ENCODE results near the gene HMGXB4.

Gene HMGXB4

GRCh38 chr22:35311551-35311999 is 54.3 kb downstream of the HMGXB4 start:
- no peak for DNase-seq

GRCh38 chr22:35312198-35313059 is 55.1 kb downstream of the HMGXB4 start:
- no peak for DNase-seq

DNA sequence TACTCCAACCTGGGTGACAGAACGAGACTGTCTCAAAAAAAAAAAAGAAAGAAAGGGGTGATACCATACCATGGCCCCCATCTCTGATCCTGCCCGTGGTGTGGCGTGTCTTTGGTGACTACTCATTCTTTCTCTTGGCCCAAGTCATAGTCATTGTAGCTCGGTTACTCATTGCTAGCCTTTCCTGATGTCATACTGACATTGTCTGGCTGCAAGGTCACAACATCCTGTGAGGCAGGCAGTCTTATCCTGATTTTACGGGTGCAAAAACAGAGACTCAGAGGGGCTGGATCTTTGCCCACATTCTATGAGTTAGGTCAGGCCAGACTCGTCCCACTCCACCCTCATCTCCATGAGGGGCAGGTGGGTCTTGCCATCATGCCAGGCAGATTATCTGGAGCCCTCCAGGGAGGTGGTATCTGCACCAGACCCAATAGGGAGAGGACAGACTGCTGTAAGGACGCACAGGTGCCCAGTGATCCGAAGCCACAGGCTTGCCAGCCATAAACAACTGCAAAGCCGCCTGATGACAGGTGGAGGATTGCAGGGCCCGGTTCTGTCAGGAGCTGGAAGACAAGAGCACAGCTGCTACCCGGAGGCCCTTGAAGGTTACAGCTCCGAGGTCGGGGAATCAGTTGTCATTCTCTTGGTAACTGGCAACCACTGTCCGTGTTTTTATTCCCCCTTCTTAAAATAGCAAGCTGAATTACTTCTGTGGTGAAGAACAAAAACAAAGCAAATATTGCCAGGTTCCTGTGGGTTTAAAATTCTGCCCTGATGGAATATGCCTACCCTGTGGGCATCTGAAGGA is 56.2 kb downstream of the HMGXB4 start:
- DNase-seq: peak; percentile 71

- DNase-seq: no peak
Observed at GRCh38 chr22:35314161-35314942, 57.1 kb downstream of the HMGXB4 start.

DNA sequence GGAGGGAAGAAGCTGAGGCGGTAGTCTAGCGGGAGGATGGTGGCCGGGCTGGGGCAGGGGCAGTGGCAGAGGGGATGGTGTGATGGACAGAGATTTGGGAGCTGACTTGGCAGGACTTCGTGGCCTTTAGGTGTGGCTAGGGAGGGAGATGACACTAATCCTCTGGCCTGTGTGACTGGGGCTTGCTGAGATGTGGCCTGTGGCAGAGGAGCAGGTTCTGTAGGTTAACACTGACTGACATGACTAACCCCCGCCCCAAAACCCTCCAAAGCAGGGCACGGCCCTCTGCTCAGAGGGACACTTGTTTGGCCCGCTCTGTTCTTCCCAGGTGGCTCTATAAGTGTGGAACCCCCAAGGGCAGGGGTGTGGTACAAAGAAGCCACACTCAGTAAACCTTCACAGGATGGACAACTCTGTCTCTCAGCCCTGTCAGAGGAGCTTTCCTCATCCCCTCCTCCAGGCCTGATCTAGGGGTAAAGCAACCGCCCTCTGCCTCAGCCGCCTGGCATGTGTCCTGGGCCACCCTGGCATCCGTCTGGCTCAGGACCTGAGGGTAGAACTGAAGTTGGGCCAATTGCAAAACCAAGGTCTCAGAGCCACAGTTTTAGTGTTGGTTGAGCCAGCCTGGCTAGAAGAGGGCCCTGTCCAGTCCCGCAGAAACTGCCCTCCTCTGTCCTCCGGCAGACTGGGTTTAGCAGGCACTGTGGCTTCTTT is 58.0 kb downstream of the HMGXB4 start:
- DNase-seq: no peak

- peak; percentile 71 for DNase-seq
Observed at GRCh38 chr22:35315855-35316745, 58.8 kb downstream of the HMGXB4 start.

DNA sequence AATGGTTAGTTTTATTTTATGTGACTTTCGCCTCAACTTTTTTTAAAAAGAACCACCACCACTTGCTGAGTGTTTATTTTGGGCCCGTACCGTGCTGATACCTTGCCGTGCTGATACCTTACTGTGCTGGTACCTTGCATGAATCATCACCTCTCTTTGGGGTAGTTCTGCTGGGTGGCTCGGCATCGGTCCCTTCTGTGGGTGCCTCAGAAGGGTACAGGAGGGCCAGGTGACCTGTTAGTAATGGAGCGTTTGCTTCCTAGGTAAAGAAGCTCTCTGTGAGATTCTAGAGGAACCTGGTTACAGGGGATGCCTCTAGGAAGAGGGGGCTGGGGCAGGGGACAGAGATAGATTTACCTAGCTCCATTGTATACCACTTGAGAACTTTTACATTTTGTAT is 59.5 kb downstream of the HMGXB4 start:
- DNase-seq: no peak

GRCh38 chr22:35317680-35318290 is 60.5 kb downstream of the HMGXB4 start:
- DNase-seq: no peak

DNA sequence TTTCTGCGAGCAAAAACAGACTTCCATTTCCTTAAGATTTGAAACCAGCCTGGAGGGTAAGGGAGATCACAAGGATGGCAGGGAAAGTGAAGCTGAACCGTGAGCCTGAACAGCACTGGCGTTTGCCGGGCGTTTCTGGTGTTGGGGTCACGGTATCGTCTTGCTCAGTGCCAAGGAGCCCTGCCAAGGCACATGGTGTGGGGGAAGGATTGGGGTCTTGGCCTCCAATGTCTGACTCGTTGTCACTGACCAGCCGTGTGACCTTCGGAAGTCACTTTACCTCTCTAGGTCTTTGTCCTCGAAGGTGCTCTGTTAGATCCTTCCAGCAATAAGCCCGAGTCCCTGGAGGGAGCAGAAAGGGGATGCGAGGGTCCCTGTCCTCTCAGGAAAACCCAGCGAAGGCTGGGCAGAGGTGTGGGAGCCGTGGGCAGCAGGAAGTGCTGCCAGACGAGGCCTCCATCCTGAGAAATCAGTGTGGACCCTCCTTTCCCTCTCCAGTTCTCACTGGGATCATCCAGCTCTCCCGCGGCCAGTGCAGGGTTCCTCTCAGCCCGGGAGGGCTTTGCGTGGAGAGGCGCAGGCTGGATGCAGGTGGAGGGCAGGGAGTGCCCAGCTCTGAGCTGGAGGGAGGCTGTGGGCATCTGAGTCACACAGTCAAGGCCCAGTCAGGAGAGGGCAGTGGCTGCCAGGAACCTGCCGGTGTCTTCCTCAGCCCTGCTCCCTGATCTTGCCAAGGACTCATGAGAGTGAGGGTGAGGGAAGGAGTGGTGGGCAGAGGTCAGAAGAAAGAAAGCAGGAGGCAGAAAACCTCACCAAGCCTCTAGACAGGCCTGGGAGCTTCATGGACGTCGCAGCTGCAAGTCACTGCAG is 61.3 kb downstream of the HMGXB4 start:
- no peak for DNase-seq

DNA sequence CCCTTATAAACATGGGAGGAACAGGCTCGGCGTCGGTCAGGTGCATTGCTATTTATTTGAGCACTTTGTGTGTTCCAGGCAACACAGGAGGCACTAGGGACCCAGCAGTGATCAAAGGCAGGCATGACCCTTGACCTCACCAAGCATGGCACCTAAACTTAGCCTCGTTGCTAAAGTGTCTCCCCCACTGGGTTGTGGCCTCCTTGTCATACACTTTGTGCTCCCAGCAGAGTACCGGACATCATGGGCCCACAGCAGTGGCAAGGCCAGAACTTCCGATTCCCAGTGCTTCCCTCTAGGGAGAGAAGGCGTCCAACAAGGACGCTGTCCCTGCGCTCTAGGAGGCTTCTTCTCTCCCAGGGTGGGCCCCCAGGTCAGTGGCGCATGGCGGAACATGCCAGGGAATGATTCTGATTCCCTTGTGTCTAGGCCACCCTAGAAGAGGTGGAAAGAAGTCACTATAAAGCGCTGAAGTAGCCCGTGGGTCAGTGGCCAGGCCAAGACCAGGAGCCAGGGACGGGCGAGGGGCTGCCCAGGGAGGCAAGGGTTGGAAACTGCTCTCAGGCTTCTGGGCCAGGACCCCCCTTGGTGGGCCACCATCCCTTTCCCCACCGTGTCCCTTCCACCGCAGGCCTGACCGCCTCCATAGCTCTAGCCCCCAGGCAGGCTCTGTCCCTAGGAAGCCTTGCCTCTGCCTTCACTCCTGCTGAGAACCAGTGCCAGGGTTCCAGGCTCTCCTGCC is 62.1 kb downstream of the HMGXB4 start:
- no peak for DNase-seq

DNA sequence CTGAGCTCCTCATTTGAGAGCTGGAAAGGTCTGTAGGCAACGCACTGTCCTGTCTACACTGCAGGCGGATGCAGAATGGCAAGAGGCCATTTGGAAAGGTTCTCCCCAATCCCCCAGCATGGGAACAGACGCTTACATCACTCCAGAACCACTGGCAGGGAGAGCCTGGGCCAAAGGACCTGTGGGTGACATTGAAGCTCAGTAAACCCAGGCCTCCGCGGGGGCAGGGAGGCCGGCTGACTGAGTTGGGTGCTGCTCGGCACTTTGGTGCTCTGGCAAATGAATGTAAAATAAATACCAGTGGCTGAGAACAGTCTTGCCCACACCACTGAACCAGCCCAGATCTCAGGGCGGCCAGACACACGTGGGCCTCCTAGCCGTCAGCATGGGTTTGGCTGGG is 64.8 kb downstream of the HMGXB4 start:
- DNase-seq: no peak

- DNase-seq: no peak
Observed at GRCh38 chr22:35322893-35323292, 65.6 kb downstream of the HMGXB4 start.

- no peak for DNase-seq
Observed at GRCh38 chr22:35323305-35323704, 66.0 kb downstream of the HMGXB4 start.

DNA sequence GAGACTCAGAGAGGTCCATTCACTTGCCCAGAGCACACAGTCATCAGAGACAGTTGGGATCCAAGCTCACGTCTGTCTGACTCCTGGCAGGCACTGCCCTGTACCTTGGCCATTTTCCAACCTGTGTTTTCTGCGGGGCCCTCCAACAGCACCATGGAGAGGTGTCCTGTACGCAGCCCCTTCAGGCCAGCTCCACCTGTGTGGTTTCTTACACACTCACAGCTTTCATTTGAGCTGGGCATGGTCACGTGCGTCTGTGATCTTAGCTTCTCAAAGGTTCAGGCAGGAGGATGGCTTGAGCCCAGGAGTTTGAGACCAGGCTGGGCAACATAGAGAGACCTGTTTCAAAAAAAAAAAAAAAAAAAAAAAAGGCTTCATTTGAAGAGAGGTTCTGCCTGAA is 66.8 kb downstream of the HMGXB4 start:
- DNase-seq: no peak

GRCh38 chr22:35324762-35325161 is 67.5 kb downstream of the HMGXB4 start:
- no peak for DNase-seq

DNA sequence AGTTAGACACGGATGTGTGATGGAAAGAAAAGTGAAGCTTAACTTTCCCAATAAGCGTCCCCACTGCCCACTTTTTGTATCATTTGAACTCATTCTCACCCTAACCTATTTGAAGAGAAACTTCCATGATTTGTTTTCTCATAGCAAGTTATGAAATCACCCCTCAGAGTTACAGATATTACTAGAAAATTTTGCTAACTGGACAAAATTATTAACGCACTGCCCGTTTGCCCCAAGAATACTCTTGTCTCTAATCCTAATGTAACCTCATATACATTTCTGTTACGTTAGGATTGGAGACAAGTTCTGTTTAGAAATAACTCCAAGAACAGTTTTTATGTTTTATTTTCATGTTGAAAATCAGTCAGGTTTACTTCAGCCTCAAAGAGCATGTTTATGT is 67.9 kb downstream of the HMGXB4 start:
- no peak for DNase-seq

GRCh38 chr22:35326854-35327562 is 69.7 kb downstream of the HMGXB4 start:
- DNase-seq: no peak

DNA sequence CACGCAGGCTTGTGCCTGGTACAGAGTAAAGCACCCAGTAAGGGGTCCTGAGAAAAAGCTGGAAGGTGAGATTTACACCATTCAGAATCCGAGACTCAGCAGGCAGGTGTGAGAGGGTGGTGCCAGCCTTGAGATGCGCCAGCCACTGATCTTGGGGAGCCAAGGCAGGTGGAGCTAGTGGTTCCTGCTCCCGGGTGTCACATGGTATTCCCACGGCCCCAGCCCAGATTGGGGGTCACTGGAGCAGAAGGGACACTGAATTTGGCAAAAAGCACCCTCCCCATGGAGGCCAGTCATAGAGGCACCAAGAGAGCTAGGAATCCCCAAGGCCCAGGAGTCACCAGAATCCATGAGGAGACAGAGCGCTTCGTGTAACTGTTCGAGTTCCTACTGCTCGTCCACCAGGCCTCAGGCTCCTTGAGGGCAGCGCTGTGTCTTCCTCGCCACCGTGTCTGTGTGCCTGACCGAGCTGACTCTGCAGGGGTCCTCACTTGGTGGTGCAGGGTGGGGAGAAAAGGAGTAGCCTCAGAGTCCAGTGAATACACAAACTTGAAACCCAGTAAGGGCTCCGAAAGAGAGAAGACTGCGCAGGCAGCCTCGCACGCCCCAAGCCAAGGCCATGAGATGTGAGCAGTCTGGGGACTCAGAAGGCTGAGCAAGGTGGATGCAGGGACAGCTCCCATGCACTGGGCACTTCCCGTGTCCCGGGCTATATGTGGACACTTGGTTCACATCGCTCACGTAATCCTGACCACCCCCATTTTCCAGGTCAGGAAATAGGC is 70.6 kb downstream of the HMGXB4 start:
- no peak for DNase-seq
